Measurements from ENCODE around the gene IGSF11.

The IGSF11 gene

DNA sequence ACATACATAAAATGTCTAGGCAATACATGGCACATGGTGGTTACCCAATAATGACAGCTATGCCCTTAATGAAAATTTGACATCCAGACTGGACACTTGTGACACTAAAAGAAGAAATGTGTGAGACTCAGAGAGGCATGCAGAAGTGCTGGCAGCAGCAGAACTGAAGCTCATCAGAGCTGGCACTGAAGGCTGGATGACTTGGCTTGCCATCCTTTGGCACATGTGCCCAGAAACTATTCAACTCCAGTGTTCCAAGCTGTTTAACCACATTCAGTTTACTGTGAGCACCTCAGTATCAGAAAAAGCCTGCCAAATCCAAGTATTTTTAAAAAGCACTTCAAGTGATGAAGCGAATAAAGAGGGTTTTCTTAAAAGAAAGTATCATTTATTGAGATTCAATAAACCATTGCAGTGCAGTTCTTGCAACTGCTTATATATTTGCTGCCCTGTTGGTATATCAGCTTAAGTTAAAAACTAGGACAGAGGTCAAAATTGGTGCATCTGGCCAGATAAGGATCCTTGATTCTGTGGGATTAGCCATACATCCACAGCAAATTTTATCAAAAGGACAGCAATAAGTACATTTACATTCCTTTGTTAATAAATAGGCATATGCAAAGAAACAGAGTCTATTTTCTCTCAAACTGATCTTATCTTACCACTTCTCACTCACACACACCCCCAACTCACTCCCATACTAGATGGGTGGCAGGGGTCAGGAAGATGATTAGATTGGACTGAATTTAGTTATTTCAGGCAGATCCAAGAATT lies 15.8 kb downstream of the IGSF11 start:
- TF ChIP-seq, protein P1, sequence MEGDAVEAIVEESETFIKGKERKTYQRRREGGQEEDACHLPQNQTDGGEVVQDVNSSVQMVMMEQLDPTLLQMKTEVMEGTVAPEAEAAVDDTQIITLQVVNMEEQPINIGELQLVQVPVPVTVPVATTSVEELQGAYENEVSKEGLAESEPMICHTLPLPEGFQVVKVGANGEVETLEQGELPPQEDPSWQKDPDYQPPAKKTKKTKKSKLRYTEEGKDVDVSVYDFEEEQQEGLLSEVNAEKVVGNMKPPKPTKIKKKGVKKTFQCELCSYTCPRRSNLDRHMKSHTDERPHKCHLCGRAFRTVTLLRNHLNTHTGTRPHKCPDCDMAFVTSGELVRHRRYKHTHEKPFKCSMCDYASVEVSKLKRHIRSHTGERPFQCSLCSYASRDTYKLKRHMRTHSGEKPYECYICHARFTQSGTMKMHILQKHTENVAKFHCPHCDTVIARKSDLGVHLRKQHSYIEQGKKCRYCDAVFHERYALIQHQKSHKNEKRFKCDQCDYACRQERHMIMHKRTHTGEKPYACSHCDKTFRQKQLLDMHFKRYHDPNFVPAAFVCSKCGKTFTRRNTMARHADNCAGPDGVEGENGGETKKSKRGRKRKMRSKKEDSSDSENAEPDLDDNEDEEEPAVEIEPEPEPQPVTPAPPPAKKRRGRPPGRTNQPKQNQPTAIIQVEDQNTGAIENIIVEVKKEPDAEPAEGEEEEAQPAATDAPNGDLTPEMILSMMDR (IDR thresholded peaks at IDR 0.05): no peak
- no peak overlapping the region for H3K27ac ChIP-seq
- DNase-seq (ENCODE audit: low spot score): no peak
- H3K4me3 ChIP-seq: no peak overlapping the region

DNA sequence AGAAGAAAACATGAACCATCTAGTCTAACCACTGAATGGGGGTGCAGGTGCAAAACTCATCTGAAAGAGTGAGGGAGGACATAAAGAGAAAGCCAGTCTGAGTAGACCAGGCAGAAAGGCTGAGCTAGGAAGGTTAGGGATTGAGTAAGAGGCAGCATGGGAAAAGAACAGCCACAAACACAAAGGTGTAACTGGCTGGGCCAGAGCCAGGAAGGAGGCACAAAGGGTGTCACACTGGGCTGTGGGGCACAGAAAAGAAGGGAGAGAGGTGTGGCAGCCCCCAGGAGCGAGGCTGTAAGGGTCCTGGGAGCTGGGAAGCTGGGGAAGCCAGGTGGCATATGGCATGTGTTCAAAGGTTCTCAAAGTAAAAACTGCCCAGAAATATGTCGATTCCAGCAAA lies 18.7 kb downstream of the IGSF11 start:
- Histone ChIP-seq H3K27ac (no peak overlapping the region), H3K4me3 (no peak overlapping the region)
- TF ChIP-seq, protein P1 (IDR thresholded peaks at IDR 0.05): no peak
- DNase-seq (ENCODE audit: low spot score): no peak

DNA sequence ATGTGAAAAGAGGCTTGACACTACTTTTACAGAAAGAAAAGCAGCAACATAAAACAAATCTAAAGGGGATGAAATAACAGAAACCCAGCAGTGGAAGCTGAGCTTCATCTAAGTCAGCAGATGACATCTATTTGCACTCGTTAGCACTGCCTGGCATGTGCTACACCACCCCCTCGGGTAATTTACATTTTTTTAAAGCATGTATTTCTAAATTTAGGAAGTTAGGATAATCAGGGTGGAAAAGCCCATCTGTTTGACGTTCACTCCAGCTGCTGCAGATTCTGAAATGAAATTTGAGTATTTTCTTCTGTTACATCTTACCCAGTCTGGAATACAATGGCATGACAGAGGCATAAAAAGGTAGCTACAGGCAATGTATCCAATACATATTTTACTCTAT lies 20.7 kb downstream of the IGSF11 start:
- TF ChIP-seq, protein P1 (IDR thresholded peaks at IDR 0.05): no peak
- H3K27ac ChIP-seq: no peak overlapping the region
- no peak for DNase-seq (ENCODE audit: low spot score)
- no peak overlapping the region for H3K4me3 ChIP-seq

DNA sequence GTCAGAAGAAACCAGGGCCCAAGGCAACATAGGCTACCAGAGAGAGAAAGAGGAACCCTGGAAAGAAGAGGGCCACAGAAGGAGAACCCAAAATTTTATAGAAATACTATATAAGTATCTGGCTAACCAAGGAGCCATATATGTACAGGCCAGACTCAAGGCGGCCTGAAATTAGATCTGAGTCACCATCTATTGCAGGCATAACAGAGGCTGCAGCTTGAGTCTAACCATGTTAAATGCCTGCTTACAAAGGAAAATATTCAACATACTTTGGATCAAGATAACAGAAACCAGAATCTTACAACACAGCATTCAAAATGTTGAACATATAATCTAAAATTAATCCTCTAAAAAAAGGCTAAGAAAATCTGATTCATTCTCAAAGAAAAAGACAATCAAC lies 23.1 kb downstream of the IGSF11 start:
- no peak overlapping the region for H3K4me3 ChIP-seq
- DNase-seq (ENCODE audit: low spot score): no peak
- H3K27ac ChIP-seq: no peak overlapping the region
- TF ChIP-seq, protein P1 (IDR thresholded peaks at IDR 0.05): no peak

DNA sequence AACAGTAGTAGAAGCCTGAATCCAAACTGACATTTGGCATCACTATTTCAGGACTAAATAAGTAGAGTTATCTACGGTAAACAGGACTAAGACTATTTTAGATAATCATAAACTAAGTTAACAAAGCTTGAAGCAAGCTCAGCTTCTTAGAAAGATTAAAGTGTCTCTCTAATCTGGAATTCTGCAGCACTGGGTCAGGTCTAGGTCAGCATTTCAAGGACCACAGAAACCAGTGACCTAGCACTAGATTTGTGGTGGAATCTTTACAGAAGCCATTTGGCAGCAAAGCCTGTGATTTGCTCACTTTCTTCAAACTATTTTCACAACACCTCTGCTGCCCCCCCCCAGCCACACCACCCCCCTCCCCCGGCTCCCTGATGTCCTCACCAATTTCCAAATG lies 37.5 kb downstream of the IGSF11 start:
- H3K4me3 ChIP-seq: no peak overlapping the region
- DNase-seq (ENCODE audit: low spot score): no peak
- TF ChIP-seq, protein P1 (IDR thresholded peaks at IDR 0.05): no peak
- H3K27ac ChIP-seq: no peak overlapping the region

DNA sequence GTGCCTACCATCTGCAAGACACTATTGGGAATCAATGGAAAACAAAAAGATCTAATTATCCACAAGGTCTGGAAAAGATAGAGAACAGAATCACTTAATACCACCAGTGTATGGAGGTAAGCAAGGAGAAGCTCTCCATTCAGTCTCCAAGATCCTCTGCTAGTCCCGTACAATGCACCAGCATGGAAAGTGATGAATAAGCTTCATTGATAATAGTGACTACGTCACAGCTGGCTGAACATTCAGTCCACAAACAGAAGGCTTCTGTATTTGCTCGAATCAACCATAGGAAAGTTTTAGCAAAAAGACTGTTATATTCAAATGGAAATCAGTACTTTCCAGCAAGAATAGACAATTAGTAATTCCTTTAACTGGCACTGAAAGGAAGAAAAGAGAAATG lies 42.9 kb downstream of the IGSF11 start:
- DNase-seq (ENCODE audit: low spot score): no peak
- Histone ChIP-seq H3K4me3 (no peak overlapping the region), H3K27ac (no peak overlapping the region)
- TF ChIP-seq, protein P1 (IDR thresholded peaks at IDR 0.05): no peak

DNA sequence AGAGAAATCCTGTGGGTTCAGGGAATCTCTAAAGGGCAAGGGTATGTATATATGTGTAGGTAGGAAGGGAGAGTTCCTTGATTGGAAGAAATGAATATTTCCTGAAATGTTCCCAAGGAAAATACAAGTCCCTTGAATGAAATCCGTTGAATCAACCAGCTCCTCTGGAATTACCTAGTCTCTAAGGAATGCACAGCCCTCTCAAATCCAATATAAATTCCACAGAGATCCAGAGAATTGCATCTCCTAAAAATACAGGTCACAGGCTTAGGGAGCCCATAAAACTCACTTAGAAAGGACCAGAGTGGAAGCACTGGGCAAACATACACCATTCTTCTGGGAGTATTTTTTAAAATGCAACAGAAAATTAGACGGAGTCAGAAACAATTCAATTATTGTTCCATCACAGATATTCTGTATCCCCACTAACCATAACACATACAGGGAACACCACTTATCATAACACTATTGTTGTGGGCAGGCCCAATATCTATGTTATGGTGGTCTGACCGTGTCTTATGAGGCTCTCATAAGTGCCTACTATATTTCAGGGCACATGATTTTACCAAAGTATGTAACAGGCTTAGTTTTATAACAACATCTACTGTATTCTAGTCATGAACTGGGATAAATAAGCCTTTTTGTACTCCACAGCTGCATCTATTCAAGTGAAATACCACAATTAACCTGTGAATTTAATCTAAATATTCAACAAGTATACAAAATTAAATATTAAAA lies 43.7 kb downstream of the IGSF11 start:
- H3K27ac ChIP-seq: no peak overlapping the region
- no peak overlapping the region for H3K4me3 ChIP-seq
- no peak for DNase-seq (ENCODE audit: low spot score)
- TF ChIP-seq, protein P1 (IDR thresholded peaks at IDR 0.05): no peak

Measured in coronary artery (tissue), 2 donors.